H9 (cell line): Measurements from ENCODE around the gene HNMT. TPM values are rescaled to one million over a fixed set of nuclear protein-coding genes. Genes with fewer than 3 reads are reported as not detected.

ENCODE experiments used
- DNase-seq: peaks from one replicate; pipeline ENCODE4 v3.0.0-alpha.2; 2017
- H2AFZ ChIP-seq: one replicate; pipeline ENCODE4 v1.6.1; 2013; ENCODE audit warnings: mild to moderate bottlenecking, low read length, control low read depth, moderate library complexity
- H2AK5ac ChIP-seq: 2 replicates; pipeline ENCODE4 v1.6.1; 2013; ENCODE audit warnings: low read length, control low read depth, mixed read lengths; ENCODE audit not compliant: insufficient read length
- H2BK120ac ChIP-seq: one replicate; pipeline ENCODE4 v1.6.1; 2013; ENCODE audit warnings: low read depth, mild to moderate bottlenecking, low read length, control low read depth, inconsistent platforms; ENCODE audit not compliant: poor library complexity, severe bottlenecking
- H2BK12ac ChIP-seq: 2 replicates; pipeline ENCODE4 v1.6.1; 2013; ENCODE audit warnings: low read length, control low read depth, mixed read lengths, low read depth; ENCODE audit not compliant: insufficient read length
- H2BK15ac ChIP-seq: 2 replicates; pipeline ENCODE4 v1.6.1; 2013; ENCODE audit warnings: low read depth, low read length, control low read depth
- H2BK20ac ChIP-seq: one replicate; pipeline ENCODE4 v1.6.1; 2013; ENCODE audit warnings: low read depth, mild to moderate bottlenecking, low read length, control low read depth, inconsistent platforms; ENCODE audit not compliant: poor library complexity, severe bottlenecking
- H2BK5ac ChIP-seq: 2 replicates; pipeline ENCODE4 v1.6.1; 2013; ENCODE audit warnings: low read length, control low read depth, mixed read lengths; ENCODE audit not compliant: insufficient read length
- H3K14ac ChIP-seq: 2 replicates; pipeline ENCODE4 v1.6.1; 2013; ENCODE audit warnings: low read length, control low read depth; ENCODE audit not compliant: insufficient read depth
- H3K18ac ChIP-seq: 2 replicates; pipeline ENCODE4 v1.6.1; 2013; ENCODE audit warnings: low read depth, mild to moderate bottlenecking, mixed read lengths, low read length, control low read depth; ENCODE audit not compliant: insufficient read length
- H3K23ac ChIP-seq: 2 replicates; pipeline ENCODE4 v1.6.1; 2013; ENCODE audit warnings: low read length, control low read depth, mixed read lengths, low read depth; ENCODE audit not compliant: insufficient read length
- H3K23me2 ChIP-seq: 2 replicates; pipeline ENCODE4 v1.6.1; 2013; ENCODE audit warnings: low read depth, mild to moderate bottlenecking, mixed read lengths, low read length, control low read depth; ENCODE audit not compliant: insufficient read length, poor library complexity, severe bottlenecking
- H3K27ac ChIP-seq: 2 replicates; pipeline ENCODE4 v1.5.1; 2013; ENCODE audit warnings: low read length, control low read depth, mixed read lengths, low read depth; ENCODE audit not compliant: insufficient read length
- H3K27me3 ChIP-seq: 2 replicates; pipeline ENCODE4 v1.6.1; 2013; ENCODE audit warnings: low read length, control low read depth, inconsistent platforms; ENCODE audit not compliant: insufficient read depth
- H3K4ac ChIP-seq: 2 replicates; pipeline ENCODE4 v1.6.1; 2013; ENCODE audit warnings: low read depth, mild to moderate bottlenecking, control low read depth, inconsistent platforms, low read length, moderate library complexity
- H3K4me1 ChIP-seq: 2 replicates; pipeline ENCODE4 v1.6.1; 2013; ENCODE audit warnings: low read length, control low read depth, inconsistent platforms; ENCODE audit not compliant: insufficient read depth
- H3K4me2 ChIP-seq: 2 replicates; pipeline ENCODE4 v1.6.1; 2013; ENCODE audit warnings: low read length, control low read depth, mixed read lengths; ENCODE audit not compliant: insufficient read length, insufficient read depth
- H3K56ac ChIP-seq: 2 replicates; pipeline ENCODE4 v1.6.1; 2013; ENCODE audit warnings: low read depth, mild to moderate bottlenecking, mixed read lengths, low read length, control low read depth; ENCODE audit not compliant: insufficient read length
- H3K79me1 ChIP-seq: 2 replicates; pipeline ENCODE4 v1.6.1; 2013; ENCODE audit warnings: low read depth, mild to moderate bottlenecking, moderate library complexity, low read length, control low read depth, inconsistent platforms; ENCODE audit not compliant: insufficient read depth, poor library complexity, severe bottlenecking
- H3K79me2 ChIP-seq: 2 replicates; pipeline ENCODE4 v1.6.1; 2013; ENCODE audit warnings: low read length, control low read depth, inconsistent platforms; ENCODE audit not compliant: insufficient read depth
- H3K9ac ChIP-seq: 2 replicates; pipeline ENCODE4 v1.6.1; 2013; ENCODE audit warnings: low read length, control low read depth, mixed read lengths; ENCODE audit not compliant: insufficient read length; ENCODE audit errors: extremely low read depth
- H3K9me3 ChIP-seq: one replicate; pipeline ENCODE4 v1.6.1; 2013; ENCODE audit warnings: low read depth, low read length, inconsistent platforms; ENCODE audit not compliant: control insufficient read depth
- H3T11ph ChIP-seq: one replicate; pipeline ENCODE4 v1.6.1; 2013; ENCODE audit warnings: mild to moderate bottlenecking, low read length, control low read depth, inconsistent platforms
- H4K20me1 ChIP-seq: one replicate; pipeline ENCODE4 v1.6.1; 2013; ENCODE audit not compliant: control insufficient read depth, insufficient read length, insufficient read depth
- H4K5ac ChIP-seq: 2 replicates; pipeline ENCODE4 v1.6.1; 2013; ENCODE audit warnings: low read depth, mild to moderate bottlenecking, mixed read lengths, low read length, control low read depth; ENCODE audit not compliant: insufficient read length
- H4K8ac ChIP-seq: replicated peaks from 2 replicates; pipeline ENCODE4 v1.6.1; 2013; ENCODE audit warnings: low read length, control low read depth, mixed read lengths, low read depth; ENCODE audit not compliant: insufficient read length
- H4K91ac ChIP-seq: 2 replicates; pipeline ENCODE4 v1.6.1; 2013; ENCODE audit warnings: low read depth, mild to moderate bottlenecking, moderate library complexity, mixed read lengths, low read length, control low read depth; ENCODE audit not compliant: insufficient read length
- H3K27ac Mint-ChIP-seq, 3 experiments: 2 replicates in 2 of 3; 3 replicates in 1 of 3; pipeline ENCODE4 v1.8.0; 2020 to 2021; ENCODE audit warnings: mixed read lengths in 3 of 3, mild to moderate bottlenecking in 1 of 3, moderate library complexity in 1 of 3
- H3K27me3 Mint-ChIP-seq: 2 replicates; pipeline ENCODE4 v1.8.0; 2021; ENCODE audit warnings: low read depth, mild to moderate bottlenecking, moderate library complexity, mixed read lengths
- H3K36me3 Mint-ChIP-seq, 3 experiments: 2 replicates in 2 of 3; 3 replicates in 1 of 3; pipeline ENCODE4 v1.8.0; 2020 to 2021; ENCODE audit warnings: low read depth in 3 of 3, mixed read lengths in 3 of 3; ENCODE audit not compliant: insufficient read depth in 1 of 3
- H3K4me1 Mint-ChIP-seq, 2 experiments: 2 replicates each; pipeline ENCODE4 v1.8.0; 2020; ENCODE audit warnings: mixed read lengths in 2 of 2
- H3K4me3 Mint-ChIP-seq, 2 experiments: 2 replicates in 1 of 2; 3 replicates in 1 of 2; pipeline ENCODE4 v1.8.0; 2020 to 2021; ENCODE audit warnings: mild to moderate bottlenecking in 2 of 2, mixed read lengths in 2 of 2, moderate library complexity in 1 of 2
- H3K9me3 Mint-ChIP-seq, 2 experiments: 2 replicates in 1 of 2; 3 replicates in 1 of 2; pipeline ENCODE4 v1.8.0; 2020; ENCODE audit warnings: mild to moderate bottlenecking in 2 of 2, mixed read lengths in 2 of 2, moderate library complexity in 1 of 2
- WGBS: extraction: QIAGEN DNeasy Blood & Tissue Kit; methylation state at CpG from one replicate; pipeline ENCODE4 v1.1.7; 2013; ENCODE audit warnings: missing lambda C conversion rate, low lambda C conversion rate, mixed read lengths; ENCODE audit not compliant: insufficient read length; ENCODE audit errors: extremely low coverage; 5-methylcytosine and 5-hydroxymethylcytosine counted together
- total RNA-seq: library from RNA; stranded (reverse); gene quantifications from 2 replicates; pipeline ENCODE4 v1.2.1, GENCODE V29; 2021
- TF ChIP-seq, protein P1 (sequence below): fragments of 200-600 bp; sonication (generic); conservative IDR thresholded peaks from 3 replicates; pipeline ENCODE4 v1.8.0; 2021; ENCODE audit warnings: antibody characterized with exemption, mild to moderate bottlenecking

The HNMT gene
- total RNA-seq, 1 experiment from 2014 or later = 1.3 TPM

DNA sequence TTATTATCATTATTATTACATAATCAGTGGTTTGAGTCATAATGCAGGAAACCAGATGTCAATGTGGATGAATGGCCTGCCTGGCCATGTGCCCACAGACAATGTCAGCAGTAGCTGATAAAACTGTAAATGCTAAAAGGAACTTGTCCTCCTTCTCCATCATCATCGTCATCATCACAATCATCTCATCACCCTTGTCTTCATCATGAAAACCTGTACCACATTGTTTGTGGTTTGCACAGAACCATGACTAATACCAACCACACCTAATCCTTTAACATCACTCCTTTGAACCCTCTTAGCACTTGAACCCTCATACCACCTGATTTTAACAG is 96.0 kb downstream of the HNMT start:
- H2BK12ac ChIP-seq = no peak overlapping the region
- H3K23ac ChIP-seq = no peak overlapping the region
- no peaks in the 10 kb centered on the region for H3K23me2 ChIP-seq
- no peak overlapping the region for H3K14ac ChIP-seq
- H2AFZ ChIP-seq = no peak overlapping the region
- Mint-ChIP-seq H3K36me3 (no peaks in the 10 kb centered on the region; a peak in 1 of 7 replicates), H3K9me3 (no peaks in the 10 kb centered on the region), H3K4me3 (no peak overlapping the region), H3K27me3 (no peaks in the 10 kb centered on the region), H3K27ac (no peak overlapping the region), H3K4me1 (no peaks in the 10 kb centered on the region)
- H4K20me1 ChIP-seq = no peaks in the 10 kb centered on the region
- H3K4ac ChIP-seq = no peak overlapping the region
- TF ChIP-seq, protein P1, sequence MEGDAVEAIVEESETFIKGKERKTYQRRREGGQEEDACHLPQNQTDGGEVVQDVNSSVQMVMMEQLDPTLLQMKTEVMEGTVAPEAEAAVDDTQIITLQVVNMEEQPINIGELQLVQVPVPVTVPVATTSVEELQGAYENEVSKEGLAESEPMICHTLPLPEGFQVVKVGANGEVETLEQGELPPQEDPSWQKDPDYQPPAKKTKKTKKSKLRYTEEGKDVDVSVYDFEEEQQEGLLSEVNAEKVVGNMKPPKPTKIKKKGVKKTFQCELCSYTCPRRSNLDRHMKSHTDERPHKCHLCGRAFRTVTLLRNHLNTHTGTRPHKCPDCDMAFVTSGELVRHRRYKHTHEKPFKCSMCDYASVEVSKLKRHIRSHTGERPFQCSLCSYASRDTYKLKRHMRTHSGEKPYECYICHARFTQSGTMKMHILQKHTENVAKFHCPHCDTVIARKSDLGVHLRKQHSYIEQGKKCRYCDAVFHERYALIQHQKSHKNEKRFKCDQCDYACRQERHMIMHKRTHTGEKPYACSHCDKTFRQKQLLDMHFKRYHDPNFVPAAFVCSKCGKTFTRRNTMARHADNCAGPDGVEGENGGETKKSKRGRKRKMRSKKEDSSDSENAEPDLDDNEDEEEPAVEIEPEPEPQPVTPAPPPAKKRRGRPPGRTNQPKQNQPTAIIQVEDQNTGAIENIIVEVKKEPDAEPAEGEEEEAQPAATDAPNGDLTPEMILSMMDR = no peak
- H2BK5ac ChIP-seq = no peak overlapping the region
- H3K9ac ChIP-seq = no peak overlapping the region
- WGBS = no CpG with 5 or more reads among the region's 1 CpG
- no peak overlapping the region for H3K27ac ChIP-seq
- no peak overlapping the region for H3K56ac ChIP-seq
- H3K27me3 ChIP-seq = peaks cover under 1% of the 10 kb centered on the region; the same call in 1 of the 2 replicates
- no peak overlapping the region for H2BK120ac ChIP-seq
- H3K79me2 ChIP-seq = no peaks in the 10 kb centered on the region
- no peak overlapping the region for H4K5ac ChIP-seq
- no peak overlapping the region for H3T11ph ChIP-seq
- H2AK5ac ChIP-seq = no peak overlapping the region
- no peak for DNase-seq
- no peak overlapping the region for H2BK15ac ChIP-seq
- no peaks in the 10 kb centered on the region for H3K79me1 ChIP-seq
- no peak overlapping the region for H4K91ac ChIP-seq
- H4K8ac ChIP-seq = no peak overlapping the region
- H3K18ac ChIP-seq = no peak overlapping the region
- H2BK20ac ChIP-seq = no peak overlapping the region
- no peak overlapping the region for H3K4me2 ChIP-seq
- no peaks in the 10 kb centered on the region for H3K4me1 ChIP-seq
- H3K9me3 ChIP-seq = no peaks in the 10 kb centered on the region
